Ishikawa (cell line): ENCODE results near the gene ENOSF1.

Experiments
- CREB1 ChIP-seq: IDR thresholded peaks from 2 replicates; pipeline ENCODE4 v1.6.1; 2012; ENCODE audit warnings: low read depth
- EGR1 ChIP-seq: IDR thresholded peaks from 2 replicates; pipeline ENCODE4 v1.6.1; 2012
- EP300 ChIP-seq: IDR thresholded peaks from 2 replicates; pipeline ENCODE4 v1.6.1; 2012; ENCODE audit warnings: borderline replicate concordance
- MAX ChIP-seq: IDR thresholded peaks from 2 replicates; pipeline ENCODE4 v1.6.1; 2012
- NFIC ChIP-seq: IDR thresholded peaks from 2 replicates; pipeline ENCODE4 v1.6.1; 2012
- REST ChIP-seq: IDR thresholded peaks from 2 replicates; pipeline ENCODE4 v1.6.1; 2012; ENCODE audit warnings: low read depth, mild to moderate bottlenecking
- TAF1 ChIP-seq: IDR thresholded peaks from 2 replicates; pipeline ENCODE4 v1.6.1; 2012; ENCODE audit warnings: low read depth, mild to moderate bottlenecking

- no peak for TF ChIP-seq EGR1
- TF ChIP-seq REST = no peak
- no peak for TF ChIP-seq MAX
- no peak for TF ChIP-seq CREB1
- TF ChIP-seq EP300 = no peak
- no peak for TF ChIP-seq TAF1
- no peak for TF ChIP-seq NFIC
Measured at GRCh38 chr18:693466-694187, 18.8 kb downstream of the ENOSF1 start.
